Suprapubic skin (tissue), 3 donors: Measurements from ENCODE around the gene GREM1.

ENCODE experiments used
- CTCF ChIP-seq, 2 donors: fragments of 200-600 bp in 1 of 2; fragments of 450-650 bp in 1 of 2; sonication (generic) in 1 of 2; IDR thresholded peaks; one replicate each; pipeline ENCODE4 v1.5.1; 2016 to 2019; ENCODE audit warnings: antibody characterized with exemption in 2 of 2, mild to moderate bottlenecking in 1 of 2, moderate library complexity in 1 of 2
- EP300 ChIP-seq: sonication (generic); formaldehyde crosslinking; IDR thresholded peaks from one replicate; pipeline ENCODE4 v1.6.1; 2017; ENCODE audit warnings: antibody characterized with exemption

GRCh38 chr15:32792436-32792835 lies 74.6 kb downstream of the GREM1 start:
- TF ChIP-seq CTCF (IDR thresholded peaks at IDR 0.05) = no peak
- TF ChIP-seq EP300 = no peak
